Measurements from ENCODE around the gene TMPRSS6. TPM values are rescaled to one million over a fixed set of nuclear protein-coding genes. Genes with fewer than 3 reads are reported as not detected.

TMPRSS6 gene
- total and polyA plus RNA-seq, 2 of the 13 experiments (the other 11 are each of a cell fraction or from before 2014, with no cell fraction given): 4.2 to 4.8 TPM

- TF ChIP-seq DMTF1 (CRISPR knock-in tag; IDR thresholded peaks at IDR 0.05) (no peak), AGO2 (optimal IDR thresholded peaks at IDR 0.05; ENCODE audit: low read depth, low read length) (peak; percentile 84), HNF1A (IDR thresholded peaks at IDR 0.05; ENCODE audit: low read depth) (no peak), HNF1A (CRISPR knock-in tag; IDR thresholded peaks at IDR 0.05; ENCODE audit: borderline replicate concordance) (no peak)
These were observed 80.5 kb downstream of the TMPRSS6 start (continued) for GRCh38 chr22:37028692-37029674.
